PC-3 (cell line): ENCODE results near the gene RASGRP3. TPM values are rescaled to one million over a fixed set of nuclear protein-coding genes. Genes with fewer than 3 reads are reported as not detected.

Source experiments
- ATAC-seq: fragments of 200-7000 bp; cut with Tn5 transposase; 2 replicates; pipeline ENCODE4 v1.9.1; 2020; ENCODE audit warnings: mild to moderate bottlenecking, moderate library complexity
- BruUV-seq: library from RNA; stranded (reverse); fragments of 400-500 nt; replicated peaks from 2 replicates; lab custom pipeline; 2021; lab: Mats Ljungman, UMichigan
- CTCF ChIA-PET: fragments of 300-600 bp; sonication (Branson Sonifier 250); formaldehyde crosslinking; loops from one replicate; lab custom pipeline; 2022; ENCODE audit warnings: antibody characterized with exemption; lab: Charles Lee
- POLR2A ChIA-PET: fragments of 300-600 bp; sonication (Branson Sonifier 250); formaldehyde crosslinking; loops from one replicate; lab custom pipeline; 2022; ENCODE audit warnings: antibody characterized with exemption; ENCODE audit not compliant: unreplicated experiment; lab: Charles Lee
- DNase-seq: peaks from one replicate; pipeline ENCODE4 v3.0.0-alpha.2; 2015
- H2AFZ ChIP-seq: fragments of 300-600 bp; sonication (generic); 2 replicates; pipeline ENCODE4 v1.6.0; 2016; ENCODE audit warnings: antibody characterized with exemption, low read length
- H3F3A ChIP-seq: fragments of 300-600 bp; sonication (generic); one replicate; pipeline ENCODE4 v1.6.0; 2017; ENCODE audit warnings: antibody characterized with exemption, low read length, control low read depth, mild to moderate bottlenecking; ENCODE audit not compliant: unreplicated experiment
- H3K27ac ChIP-seq: fragments of 300-600 bp; sonication (generic); 2 replicates; pipeline ENCODE4 v1.5.1; 2016; ENCODE audit warnings: mild to moderate bottlenecking, low read length
- H3K27me3 ChIP-seq: fragments of 300-600 bp; sonication (generic); 2 replicates; pipeline ENCODE4 v1.6.1; 2016; ENCODE audit warnings: low read length, mixed read lengths
- H3K36me3 ChIP-seq: fragments of 300-600 bp; sonication (generic); 2 replicates; pipeline ENCODE4 v1.6.1; 2016; ENCODE audit warnings: low read depth, mixed run types, low read length, mixed read lengths
- H3K4me1 ChIP-seq: fragments of 300-600 bp; sonication (generic); 2 replicates; pipeline ENCODE4 v1.5.1; 2016; ENCODE audit warnings: low read length; ENCODE audit not compliant: insufficient read depth
- H3K4me2 ChIP-seq: fragments of 300-600 bp; sonication (generic); 2 replicates; pipeline ENCODE4 v1.6.0; 2016; ENCODE audit warnings: low read length
- H3K4me3 ChIP-seq: fragments of 300-600 bp; sonication (generic); 2 replicates; pipeline ENCODE4 v1.5.1; 2016; ENCODE audit warnings: mild to moderate bottlenecking, low read length, mixed read lengths
- H3K79me2 ChIP-seq: fragments of 300-600 bp; sonication (generic); 2 replicates; pipeline ENCODE4 v1.6.1; 2017; ENCODE audit warnings: low read length, mixed read lengths
- H3K9ac ChIP-seq: fragments of 300-600 bp; sonication (generic); 2 replicates; pipeline ENCODE4 v1.6.0; 2016; ENCODE audit warnings: mild to moderate bottlenecking, low read length
- H3K9me2 ChIP-seq: fragments of 300-600 bp; sonication (generic); replicated peaks from 2 replicates; pipeline ENCODE4 v1.6.1; 2016; ENCODE audit warnings: mixed run types, low read length, mixed read lengths
- H3K9me3 ChIP-seq: fragments of 300-600 bp; sonication (generic); 2 replicates; pipeline ENCODE4 v1.6.1; 2016; ENCODE audit warnings: low read length, mixed read lengths
- H4K20me1 ChIP-seq: fragments of 300-600 bp; sonication (generic); 2 replicates; pipeline ENCODE4 v1.6.1; 2016; ENCODE audit warnings: low read length, mixed read lengths
- CTCF ChIP-seq: fragments of 300-600 bp; sonication (generic); conservative IDR thresholded peaks from 2 replicates; pipeline ENCODE4 v1.5.1; 2017; ENCODE audit warnings: antibody characterized with exemption, low read depth, mild to moderate bottlenecking, low read length
- EZH2 ChIP-seq: fragments of 300-600 bp; sonication (generic); IDR thresholded peaks from one replicate; pipeline ENCODE4 v1.6.1; 2017; ENCODE audit warnings: antibody characterized with exemption, mild to moderate bottlenecking, low read length; ENCODE audit not compliant: unreplicated experiment
- EZH2phosphoT487 ChIP-seq: fragments of 300-600 bp; sonication (generic); IDR thresholded peaks from 2 replicates; pipeline ENCODE4 v1.6.1; 2018; ENCODE audit warnings: mild to moderate bottlenecking, antibody characterized with exemption, low read length, borderline replicate concordance
- intact Hi-C: fragments of 100-400 bp; cut with micrococcal nuclease; formaldehyde crosslinking; loops from 2 replicates; pipeline ENCODE4 v1.9.0; 2023
- total RNA-seq: library from RNA; depleted of rRNA; stranded (reverse); fragments of >200 nt; gene quantifications from 2 replicates; pipeline ENCODE4 v1.2.3, GENCODE V29; 2014

Gene RASGRP3
- total RNA-seq, 1 experiment from 2014 or later, result 0.15 TPM

DNA sequence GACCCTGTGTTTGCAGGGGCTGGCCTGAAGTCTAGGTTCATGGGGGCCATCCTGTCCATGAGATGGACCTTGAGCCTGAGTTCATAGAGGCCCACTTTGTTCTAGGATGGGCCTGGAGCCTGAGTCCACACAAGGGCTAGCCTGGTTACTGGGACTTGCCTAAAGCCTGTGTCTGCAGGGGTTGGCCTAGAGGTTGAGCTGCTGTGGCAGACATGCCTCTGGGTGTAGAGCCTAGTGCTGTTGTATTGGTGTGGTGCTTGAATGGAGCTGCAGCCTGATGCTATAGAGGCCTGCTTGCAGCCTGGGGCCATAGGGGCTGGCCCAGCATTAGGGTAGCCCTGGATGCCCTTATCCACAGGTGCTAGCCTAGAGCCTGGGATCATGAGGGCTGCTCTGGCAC, 23.9 kb upstream of the RASGRP3 start:
- Histone ChIP-seq H2AFZ (no peak overlapping the region), H3K27ac (no peak overlapping the region), H4K20me1 (no peaks in the 10 kb centered on the region), H3K79me2 (no peaks in the 10 kb centered on the region), H3K9me3 (peaks cover 3% of the 10 kb centered on the region), H3K4me1 (no peaks in the 10 kb centered on the region), H3K4me3 (no peak overlapping the region), H3K27me3 (no peaks in the 10 kb centered on the region), H3K4me2 (no peak overlapping the region), H3F3A (no peaks in the 10 kb centered on the region), H3K9ac (no peak overlapping the region), H3K9me2 (no peaks in the 10 kb centered on the region), H3K36me3 (no peaks in the 10 kb centered on the region)
- intact Hi-C loops, result no loop called here
- ChIA-PET POLR2A (no interaction called here), CTCF (no interaction called here)
- DNase-seq (no peak), ATAC-seq (no peak)
- TF ChIP-seq EZH2phosphoT487, result no peak
- BruUV-seq, result no TSS peak

- Histone ChIP-seq H3K4me1 (no peaks in the 10 kb centered on the region), H2AFZ (no peak overlapping the region), H3K9ac (no peak overlapping the region), H3K27me3 (no peaks in the 10 kb centered on the region), H3K4me3 (no peak overlapping the region), H4K20me1 (no peaks in the 10 kb centered on the region), H3K9me2 (no peaks in the 10 kb centered on the region), H3K27ac (peak overlapping the region; percentile 14; the same call in 1 of the 2 replicates), H3K9me3 (peaks cover 3% of the 10 kb centered on the region), H3K36me3 (no peaks in the 10 kb centered on the region), H3K4me2 (no peak overlapping the region), H3F3A (no peaks in the 10 kb centered on the region), H3K79me2 (no peaks in the 10 kb centered on the region)
- no TSS peak for BruUV-seq
- intact Hi-C loops, result no loop called here
- CTCF ChIA-PET, result no interaction called here
- TF ChIP-seq CTCF (no peak), EZH2 (no peak), EZH2phosphoT487 (no peak)
- ATAC-seq, result peak; percentile 83
- POLR2A ChIA-PET, result no interaction called here
- DNase-seq, result peak; percentile 38
Measured at GRCh38 chr2:33453905-33454479, 22.5 kb upstream of the RASGRP3 start.

DNA sequence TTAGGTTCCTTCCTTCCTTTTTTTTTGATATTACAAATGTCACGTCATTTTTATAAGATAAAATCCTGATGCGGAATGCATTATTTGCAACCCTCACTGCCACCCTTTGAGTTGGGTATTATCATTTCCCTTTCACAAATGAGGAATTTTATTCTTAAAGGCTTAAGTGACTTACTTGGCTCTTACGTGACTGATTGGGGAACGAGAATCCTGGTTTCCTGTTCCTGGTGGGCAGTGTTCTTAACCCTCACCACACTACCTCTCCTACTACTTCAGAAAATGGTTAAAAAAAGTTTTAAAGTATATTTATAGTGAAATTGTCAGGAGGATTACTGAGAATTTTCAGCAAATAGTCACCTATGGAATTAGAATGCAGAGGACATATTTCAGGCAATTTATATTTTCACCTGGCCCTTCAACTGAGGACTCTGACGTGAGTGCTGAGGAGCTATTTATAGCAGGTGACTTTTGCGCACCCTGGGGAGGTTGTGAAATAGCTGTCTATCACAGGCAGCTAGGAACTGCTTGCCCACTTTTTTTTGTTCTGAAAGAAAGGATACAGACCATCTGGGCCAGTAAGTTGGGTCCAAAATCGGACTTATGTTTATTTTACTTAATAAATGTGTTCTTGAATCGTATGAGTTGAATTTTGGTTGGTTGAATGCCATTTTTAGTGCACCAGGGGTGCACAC, 18.7 kb upstream of the RASGRP3 start:
- no TSS peak for BruUV-seq
- Histone ChIP-seq H3K9ac (no peak overlapping the region), H3K27ac (no peak overlapping the region), H3K79me2 (no peaks in the 10 kb centered on the region), H3F3A (no peaks in the 10 kb centered on the region), H3K36me3 (no peaks in the 10 kb centered on the region), H3K4me2 (no peak overlapping the region), H3K4me3 (no peak overlapping the region), H3K4me1 (peaks cover 5% of the 10 kb centered on the region; the same call in 1 of the 2 replicates), H2AFZ (no peak overlapping the region), H3K9me2 (no peaks in the 10 kb centered on the region), H3K27me3 (no peaks in the 10 kb centered on the region), H4K20me1 (no peaks in the 10 kb centered on the region), H3K9me3 (no peaks in the 10 kb centered on the region)
- TF ChIP-seq CTCF, result no peak
- TF ChIP-seq EZH2, result no peak
- no peak for TF ChIP-seq EZH2phosphoT487
- DNase-seq (no peak), ATAC-seq (no peak)
- POLR2A ChIA-PET, result no interaction called here
- CTCF ChIA-PET, result no interaction called here
- intact Hi-C loops, result no loop called here
